Measurements from ENCODE around the gene GBF1. TPM values are rescaled to one million over a fixed set of nuclear protein-coding genes. Genes with fewer than 3 reads are reported as not detected.

GBF1 gene
- total and polyA plus RNA-seq, 2 donors (not counting 1 experiment from before 2014, with no cell fraction given) = 20.8 to 39.3 TPM

DNA sequence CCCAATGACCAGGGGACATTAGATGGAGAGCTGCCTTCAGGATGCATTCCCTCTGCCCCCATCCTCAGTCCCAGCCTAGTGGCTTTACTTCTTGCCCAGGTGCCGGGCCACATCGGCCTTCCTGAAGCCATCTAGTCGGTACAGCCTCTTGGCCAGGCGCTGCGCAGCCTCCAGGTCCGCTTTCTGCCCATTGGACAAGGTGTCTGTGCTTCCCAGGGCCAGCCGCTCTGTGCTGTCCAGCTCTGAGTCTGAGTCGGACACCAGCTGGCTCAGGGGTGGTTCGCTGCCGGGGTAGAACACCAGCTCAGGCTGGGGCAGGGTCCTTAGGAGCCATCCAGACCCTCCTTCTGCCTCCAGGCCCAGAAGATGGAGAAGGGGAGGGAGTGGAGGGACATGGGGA lies 167.0 kb downstream of the GBF1 start:
- Mint-ChIP-seq H3K4me3 (no peak overlapping the region), H3K9me3 (ENCODE audit: insufficient read depth) (no peaks in the 10 kb centered on the region), H3K27me3 (peaks cover 66% of the 10 kb centered on the region), H3K27ac (no peak overlapping the region), H3K4me1 (peaks cover 29% of the 10 kb centered on the region)
- ATAC-seq (ENCODE audit: low read depth) = no peak
- Histone ChIP-seq H2AFZ (ENCODE audit: insufficient read depth, low read depth, low read length, poor library complexity, severe bottlenecking) (no peak overlapping the region), H3K79me2 (ENCODE audit: control insufficient read depth, insufficient read depth, low read length) (no peaks in the 10 kb centered on the region), H3K9ac (ENCODE audit: low read length) (no peak overlapping the region), H3K4me3 (ENCODE audit: control extremely low read depth in 1 of 5, extremely low read depth in 1 of 5, insufficient read depth in 1 of 5, low read depth in 2 of 5, low read length in 4 of 5) (no peak overlapping the region), H3K27ac (ENCODE audit: low read length in 2 of 2) (no peak overlapping the region), H4K20me1 (ENCODE audit: control insufficient read depth, insufficient read depth, low read length, poor library complexity, severe bottlenecking) (no peaks in the 10 kb centered on the region), H3K4me1 (ENCODE audit: control insufficient read depth in 2 of 2, insufficient read depth in 2 of 2, low read length in 2 of 2) (peaks cover 26 to 33% of the 10 kb centered on the region in 2 donors), H3K4me2 (replicated peaks; ENCODE audit: low read depth, low read length, poor library complexity, severe bottlenecking) (no peak overlapping the region), H3K9me3 (ENCODE audit: control extremely low read depth in 1 of 3, control insufficient read depth in 2 of 3, insufficient read depth in 1 of 3, low read length in 2 of 3) (peaks cover 0 to 23% (median 0%) of the 10 kb centered on the region in 3 donors), H3K36me3 (replicated peaks in 1 of 2; ENCODE audit: control extremely low read depth in 1 of 2, control insufficient read depth in 1 of 2, extremely low read depth in 1 of 2, insufficient read depth in 2 of 2, low read length in 1 of 2) (no peaks in the 10 kb centered on the region), H3K27me3 (replicated peaks in 1 of 4; ENCODE audit: control extremely low read depth in 1 of 4, control insufficient read depth in 3 of 4, insufficient read depth in 4 of 4, low read length in 3 of 4) (peaks cover 0 to 91% (median 52%) of the 10 kb centered on the region in 4 experiments)
- DNase-seq = peak; percentile 13
- TF ChIP-seq CTCF (IDR thresholded peaks at IDR 0.05) = no peak
- TF ChIP-seq EZH2 (IDR thresholded peaks at IDR 0.05; ENCODE audit: borderline replicate concordance, insufficient read depth, low read depth, low read length, poor library complexity, severe bottlenecking) = no peak
- POLR2A ChIA-PET = interaction anchor here (1.0 to 3.3 kb wide), 2 partner anchors 8 to 13 kb away, joined by 3 to 14 read pairs; partner anchors contain the start of gene FBXL15
- whole genome bisulfite sequencing (ENCODE audit: insufficient coverage) = 91% methylated on average over 8 of the region's 10 CpGs
- CTCF ChIA-PET = interaction anchor here (0.8 to 5.0 kb wide), 6 partner anchors 8 to 66 kb away, joined by 3 to 35 read pairs (median 7); partner anchors contain the start of gene FBXL15
- intact Hi-C loops (cut with micrococcal nuclease) = no loop called here

DNA sequence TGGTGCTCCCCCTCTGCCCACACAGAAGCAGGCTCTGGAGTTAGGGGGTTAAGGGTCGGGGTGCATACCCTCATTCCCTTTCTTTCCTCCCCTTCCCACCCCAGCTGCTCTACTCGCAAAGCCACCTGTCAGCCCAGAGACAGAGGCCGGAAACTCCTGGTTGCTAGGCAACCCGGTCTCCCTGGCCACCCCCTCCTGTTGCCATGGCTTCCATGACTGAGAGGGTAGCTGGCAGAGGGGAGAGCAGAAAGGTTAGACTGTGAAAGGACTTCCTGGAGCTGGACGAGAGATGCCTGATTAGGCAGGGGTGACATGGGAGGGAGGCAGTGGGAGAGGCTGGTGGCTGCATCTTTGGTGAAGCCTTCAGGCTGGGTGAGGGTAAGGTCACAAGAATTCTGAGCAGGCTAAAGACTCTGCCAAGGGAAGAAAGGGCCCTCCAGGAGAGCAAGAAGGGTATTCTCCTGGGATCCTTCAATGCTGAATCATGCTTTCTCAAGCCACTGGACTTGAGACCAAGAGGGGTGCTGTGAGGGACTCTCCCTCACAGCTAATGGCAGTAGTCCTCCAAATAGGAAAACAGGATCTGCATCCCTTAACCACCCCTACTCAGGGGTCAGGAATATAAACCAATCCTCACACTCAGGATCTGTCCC lies 167.8 kb downstream of the GBF1 start:
- no peak for TF ChIP-seq EZH2 (IDR thresholded peaks at IDR 0.05; ENCODE audit: borderline replicate concordance, insufficient read depth, low read depth, low read length, poor library complexity, severe bottlenecking)
- no peak for TF ChIP-seq CTCF (IDR thresholded peaks at IDR 0.05)
- H3K4me2 ChIP-seq (replicated peaks; ENCODE audit: low read depth, low read length, poor library complexity, severe bottlenecking) = peak overlapping the region; percentile 5
- CTCF ChIA-PET = interaction anchor here (1.0 to 5.0 kb wide), 4 partner anchors 9 to 66 kb away, joined by 4 to 35 read pairs (median 8); no protein-coding TSS in a partner anchor

More for the DNA sequence above, 167.8 kb downstream of the GBF1 start:
- peaks cover 0 to 91% (median 52%) of the 10 kb centered on the region in 4 experiments for H3K27me3 ChIP-seq (replicated peaks in 1 of 4; ENCODE audit: control extremely low read depth in 1 of 4, control insufficient read depth in 3 of 4, insufficient read depth in 4 of 4, low read length in 3 of 4)
- intact Hi-C loops (cut with micrococcal nuclease) = no loop called here
- Mint-ChIP-seq H3K27ac (no peak overlapping the region), H3K4me3 (no peak overlapping the region), H3K9me3 (ENCODE audit: insufficient read depth) (no peaks in the 10 kb centered on the region), H3K4me1 (peaks cover 31% of the 10 kb centered on the region), H3K27me3 (peaks cover 65% of the 10 kb centered on the region)
- no peak overlapping the region for H2AFZ ChIP-seq (ENCODE audit: insufficient read depth, low read depth, low read length, poor library complexity, severe bottlenecking)
- no peaks in the 10 kb centered on the region for H3K36me3 ChIP-seq (replicated peaks in 1 of 2; ENCODE audit: control extremely low read depth in 1 of 2, control insufficient read depth in 1 of 2, extremely low read depth in 1 of 2, insufficient read depth in 2 of 2, low read length in 1 of 2)
- no peaks in the 10 kb centered on the region for H3K79me2 ChIP-seq (ENCODE audit: control insufficient read depth, insufficient read depth, low read length)
- H3K9ac ChIP-seq (ENCODE audit: low read length) = no peak overlapping the region
- 4% methylated on average over 4 of the region's 5 CpGs for WGBS (ENCODE audit: insufficient coverage)
- ATAC-seq (ENCODE audit: low read depth) (no peak), DNase-seq (peak; percentile 45)
- H4K20me1 ChIP-seq (ENCODE audit: control insufficient read depth, insufficient read depth, low read length, poor library complexity, severe bottlenecking) = no peaks in the 10 kb centered on the region
- peaks cover 0 to 22% (median 0%) of the 10 kb centered on the region in 3 donors for H3K9me3 ChIP-seq (ENCODE audit: control extremely low read depth in 1 of 3, control insufficient read depth in 2 of 3, insufficient read depth in 1 of 3, low read length in 2 of 3)
- H3K4me3 ChIP-seq (ENCODE audit: control extremely low read depth in 1 of 5, extremely low read depth in 1 of 5, insufficient read depth in 1 of 5, low read depth in 2 of 5, low read length in 4 of 5) = no peak overlapping the region
- POLR2A ChIA-PET = interaction anchor here (0.6 kb wide), 1 partner anchor 13 kb away, joined by 3 read pairs; no protein-coding TSS in a partner anchor
- H3K4me1 ChIP-seq (ENCODE audit: control insufficient read depth in 2 of 2, insufficient read depth in 2 of 2, low read length in 2 of 2) = peaks cover 26 to 32% of the 10 kb centered on the region in 2 donors
- no peak overlapping the region for H3K27ac ChIP-seq (ENCODE audit: low read length in 2 of 2)
